ENCODE data around the gene RSBN1L.

DNA sequence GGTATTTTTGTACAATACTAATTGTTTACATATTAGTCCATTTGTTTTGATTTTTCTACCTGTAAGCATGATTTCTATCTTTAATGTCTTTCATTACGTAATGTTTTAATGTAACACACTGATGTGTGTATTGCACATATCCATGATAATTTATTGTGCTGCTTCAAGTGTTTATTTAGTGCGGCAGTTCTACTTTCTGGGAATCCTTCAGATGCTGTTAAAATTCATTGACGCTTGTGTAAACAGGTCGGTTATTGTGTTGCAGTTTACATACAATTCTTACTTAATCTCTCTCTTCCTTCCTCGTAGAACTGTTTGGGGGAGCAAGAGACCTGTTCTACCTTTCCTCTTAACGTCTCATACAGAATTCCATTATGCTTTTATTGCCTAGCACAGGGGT is 95.1 kb downstream of the RSBN1L start:
- TF ChIP-seq, protein P1, sequence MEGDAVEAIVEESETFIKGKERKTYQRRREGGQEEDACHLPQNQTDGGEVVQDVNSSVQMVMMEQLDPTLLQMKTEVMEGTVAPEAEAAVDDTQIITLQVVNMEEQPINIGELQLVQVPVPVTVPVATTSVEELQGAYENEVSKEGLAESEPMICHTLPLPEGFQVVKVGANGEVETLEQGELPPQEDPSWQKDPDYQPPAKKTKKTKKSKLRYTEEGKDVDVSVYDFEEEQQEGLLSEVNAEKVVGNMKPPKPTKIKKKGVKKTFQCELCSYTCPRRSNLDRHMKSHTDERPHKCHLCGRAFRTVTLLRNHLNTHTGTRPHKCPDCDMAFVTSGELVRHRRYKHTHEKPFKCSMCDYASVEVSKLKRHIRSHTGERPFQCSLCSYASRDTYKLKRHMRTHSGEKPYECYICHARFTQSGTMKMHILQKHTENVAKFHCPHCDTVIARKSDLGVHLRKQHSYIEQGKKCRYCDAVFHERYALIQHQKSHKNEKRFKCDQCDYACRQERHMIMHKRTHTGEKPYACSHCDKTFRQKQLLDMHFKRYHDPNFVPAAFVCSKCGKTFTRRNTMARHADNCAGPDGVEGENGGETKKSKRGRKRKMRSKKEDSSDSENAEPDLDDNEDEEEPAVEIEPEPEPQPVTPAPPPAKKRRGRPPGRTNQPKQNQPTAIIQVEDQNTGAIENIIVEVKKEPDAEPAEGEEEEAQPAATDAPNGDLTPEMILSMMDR (conservative IDR thresholded peaks at IDR 0.05 in 1 of 2, IDR thresholded peaks at IDR 0.05 in 1 of 2; ENCODE audit: low read depth in 1 of 2, low read length in 2 of 2): no peak
- TF ChIP-seq EZH2 (IDR thresholded peaks at IDR 0.05; ENCODE audit: low read length, missing control alignments): no peak

Data from fibroblast of lung (primary cell).